ENCODE measurements around the gene CORO7.

The CORO7 gene

GRCh38 chr16:4420505-4421105 lies 4.2 kb upstream of the CORO7 start:
- H3K4me3 ChIP-seq (ENCODE audit: low read depth, low read length): no peak overlapping the region
- ChIA-PET POLR2A (no interaction called here), CTCF (interaction anchor here (0.6 to 12.3 kb wide), 2 partner anchors 18 to 923 kb away, joined by 3 to 218 read pairs; no protein-coding TSS in a partner anchor)
- DNase-seq (ENCODE audit: low read depth, low spot score): no peak
- no peak for TF ChIP-seq CTCF (IDR thresholded peaks at IDR 0.05; ENCODE audit: insufficient read depth, low read length, missing control alignments)

GRCh38 chr16:4419402-4419959 lies 3.1 kb upstream of the CORO7 start:
- TF ChIP-seq CTCF (IDR thresholded peaks at IDR 0.05; ENCODE audit: insufficient read depth, low read length, missing control alignments): no peak
- H3K4me3 ChIP-seq (ENCODE audit: low read depth, low read length): no peak overlapping the region
- DNase-seq (ENCODE audit: low read depth, low spot score): no peak
- CTCF ChIA-PET: interaction anchor here (0.7 to 12.3 kb wide), 5 partner anchors 11 to 87 kb away, joined by 3 to 218 read pairs (median 3); partner anchors contain the start of gene PAM16
- POLR2A ChIA-PET: no interaction called here

- no peak for DNase-seq (ENCODE audit: low read depth, low spot score)
- ChIA-PET CTCF (interaction anchor here (1.2 to 12.3 kb wide), 5 partner anchors 13 to 161 kb away, joined by 3 to 218 read pairs (median 4); no protein-coding TSS in a partner anchor), POLR2A (interaction anchor here (1.0 to 1.8 kb wide), 2 partner anchors 41 to 64 kb away, joined by 3 to 5 read pairs; no protein-coding TSS in a partner anchor)
These were observed 727 bp downstream of the CORO7 start for GRCh38 chr16:4415538-4416199.

GRCh38 chr16:4414187-4414917 lies 2.0 kb downstream of the CORO7 start:
- DNase-seq (ENCODE audit: low read depth, low spot score): no peak
- POLR2A ChIA-PET: interaction anchor here (1.8 kb wide), 1 partner anchor 39 kb away, joined by 5 read pairs; no protein-coding TSS in a partner anchor
- CTCF ChIA-PET: interaction anchor here (1.2 to 12.3 kb wide), 4 partner anchors 12 to 160 kb away, joined by 3 to 218 read pairs (median 8); no protein-coding TSS in a partner anchor
- TF ChIP-seq CTCF (IDR thresholded peaks at IDR 0.05; ENCODE audit: insufficient read depth, low read length, missing control alignments): no peak
- no peak overlapping the region for H3K4me3 ChIP-seq (ENCODE audit: low read depth, low read length)

More at GRCh38 chr16:4415538-4416199, 727 bp downstream of the CORO7 start:
- no peak for TF ChIP-seq CTCF (IDR thresholded peaks at IDR 0.05; ENCODE audit: insufficient read depth, low read length, missing control alignments)
- peak overlapping the region; percentile 78 for H3K4me3 ChIP-seq (ENCODE audit: low read depth, low read length)

- ChIA-PET POLR2A (no interaction called here), CTCF (interaction anchor here (2.0 to 12.3 kb wide), 2 partner anchors 11 to 21 kb away, joined by 6 to 218 read pairs; no protein-coding TSS in a partner anchor)
- H3K4me3 ChIP-seq (ENCODE audit: low read depth, low read length): no peak overlapping the region
- no peak for TF ChIP-seq CTCF (IDR thresholded peaks at IDR 0.05; ENCODE audit: insufficient read depth, low read length, missing control alignments)
- no peak for DNase-seq (ENCODE audit: low read depth, low spot score)
These were observed 3.5 kb downstream of the CORO7 start for GRCh38 chr16:4412854-4413253.

All from AG04449 (cell line).